HG03558 (cell line): ENCODE data around the gene TAF1.
"Not testable (repeated sequence)": the region's sequence is repeated elsewhere in the genome, so short reads cannot be mapped to it uniquely, and the experiment has no call there.

Experiments used
- ATAC-seq: cut with Tn5 transposase; IDR thresholded peaks from one replicate; pipeline ENCODE4 v1.9.1; 2021; ENCODE audit warnings: moderate number of reproducible peaks; ENCODE audit not compliant: unreplicated experiment; ENCODE audit errors: extremely low read depth

The TAF1 gene

DNA sequence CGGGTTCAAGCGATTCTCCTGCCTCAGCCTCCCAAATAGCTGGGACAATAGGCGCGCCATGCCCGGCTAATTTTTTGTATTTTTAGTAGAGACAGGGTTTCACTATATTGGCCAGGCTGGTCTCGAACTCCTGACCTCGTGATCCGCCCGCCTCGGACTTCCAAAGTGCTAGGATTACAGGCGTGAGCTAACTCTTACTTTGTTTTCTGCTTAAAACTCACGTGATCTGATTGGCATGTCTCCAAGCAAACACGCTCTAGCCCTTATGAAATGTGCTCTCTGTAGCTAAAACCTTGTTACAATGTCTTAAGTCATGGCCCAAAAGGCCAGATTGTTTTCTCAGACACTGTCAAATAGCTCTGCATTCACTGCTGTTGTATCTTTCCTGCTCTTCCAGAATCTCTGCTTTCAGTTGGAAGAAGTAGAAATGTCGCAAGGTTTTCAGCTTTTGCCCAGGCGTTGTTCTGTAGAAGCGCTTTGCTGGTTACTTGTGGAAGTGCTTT lies 127.0 kb downstream of the TAF1 start:
- no peak for ATAC-seq

GRCh38 chrX:71495979-71496378 lies 129.8 kb downstream of the TAF1 start:
- not testable (repeated sequence) for ATAC-seq

DNA sequence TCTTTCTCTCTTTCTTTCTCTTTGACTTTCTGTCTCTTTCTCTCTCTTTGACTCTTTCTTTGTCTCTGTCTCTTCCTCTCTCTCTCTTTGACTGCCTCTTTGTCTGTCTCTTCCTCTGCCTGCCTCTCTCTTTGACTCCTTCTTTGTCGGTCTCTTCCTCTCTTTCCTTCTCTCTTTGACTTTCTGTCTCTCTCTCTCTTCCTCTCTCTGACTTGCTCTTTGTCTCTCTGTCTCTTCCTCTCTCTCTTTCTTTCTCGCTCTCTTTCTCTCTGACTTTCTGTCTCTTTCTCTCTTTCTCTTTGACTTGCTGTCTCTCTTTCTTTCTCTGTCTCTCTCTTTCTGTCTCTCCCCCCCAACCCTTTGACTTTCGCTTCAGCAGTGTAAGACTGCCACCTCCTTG lies 130.3 kb downstream of the TAF1 start:
- ATAC-seq = no peak

GRCh38 chrX:71502080-71502479 lies 135.9 kb downstream of the TAF1 start:
- not testable (repeated sequence) for ATAC-seq

DNA sequence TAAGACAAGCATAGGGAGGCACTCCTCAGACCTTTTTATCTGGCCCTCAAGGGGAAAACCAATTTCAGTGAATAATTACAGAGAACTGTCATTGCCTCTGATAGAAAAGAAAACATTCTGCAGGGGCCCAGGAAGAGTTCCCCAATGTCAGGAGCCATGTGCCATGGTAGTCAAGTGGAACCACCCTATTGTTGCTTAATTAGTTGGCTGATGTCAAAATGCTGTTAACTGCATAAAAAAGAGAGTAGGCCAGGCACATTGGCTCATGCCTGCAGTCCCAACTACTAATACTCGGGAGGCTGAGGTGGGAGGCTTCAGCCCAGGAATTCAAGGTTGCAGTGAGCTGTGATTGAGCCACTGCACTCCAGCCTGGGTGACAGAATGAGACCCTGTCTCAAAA lies 138.2 kb downstream of the TAF1 start:
- no peak for ATAC-seq

- ATAC-seq = no peak
These were observed 143.1 kb downstream of the TAF1 start for GRCh38 chrX:71509289-71509688.

GRCh38 chrX:71510161-71510560 lies 144.0 kb downstream of the TAF1 start:
- no peak for ATAC-seq

- not testable (repeated sequence) for ATAC-seq
These were observed 147.6 kb downstream of the TAF1 start for GRCh38 chrX:71513731-71514130.

DNA sequence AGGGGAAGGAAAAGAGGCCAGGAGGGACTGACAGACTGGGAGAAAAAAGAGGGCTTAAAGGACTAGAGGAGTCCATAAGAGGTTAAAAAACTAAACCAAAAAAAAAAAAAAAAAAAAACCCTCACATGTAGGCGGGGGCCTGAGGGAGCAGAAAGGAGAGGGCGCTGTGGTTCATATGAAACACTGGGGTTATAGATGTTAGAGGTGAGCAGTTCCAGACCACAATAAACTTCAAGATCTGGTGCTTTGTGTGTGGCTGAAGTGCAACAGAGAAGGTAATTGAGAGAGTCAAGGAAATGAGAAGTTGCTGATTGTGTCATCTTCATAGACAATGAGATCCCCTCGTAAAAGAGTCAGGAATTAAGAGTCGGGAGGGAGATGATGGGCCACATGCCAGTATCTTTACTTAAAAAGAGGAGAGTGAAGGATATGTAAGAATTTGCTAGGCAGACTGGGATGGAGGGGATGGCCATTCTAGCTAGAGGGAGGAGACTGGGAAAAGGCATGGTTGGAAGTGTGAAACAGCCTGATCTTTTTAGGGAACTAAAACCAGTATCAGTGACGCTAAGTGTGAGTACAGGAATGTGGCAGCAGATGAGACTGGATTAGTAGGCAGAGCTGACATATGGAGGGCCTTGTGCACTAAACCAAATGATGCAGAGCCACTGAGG lies 148.3 kb downstream of the TAF1 start:
- no peak for ATAC-seq

DNA sequence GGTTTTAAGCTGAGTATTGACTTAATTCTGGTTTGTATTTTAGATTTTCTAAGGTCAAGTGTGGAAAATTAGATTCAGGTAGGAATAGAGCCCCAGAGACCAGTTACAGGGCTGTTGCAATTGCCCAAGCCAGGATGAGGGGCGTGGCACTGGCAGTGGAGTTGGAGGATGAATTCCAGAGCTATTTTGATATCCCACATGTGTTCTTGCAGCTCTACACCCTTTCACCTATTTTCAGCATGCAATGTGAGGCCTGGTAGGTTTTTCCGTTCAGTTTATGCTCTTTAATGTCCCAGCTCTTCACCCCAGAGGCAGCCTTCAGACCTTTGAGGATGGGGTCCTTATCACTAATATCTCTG lies 148.9 kb downstream of the TAF1 start:
- no peak for ATAC-seq
